Tibial nerve (tissue), 4 donors: ENCODE data around the gene ARHGAP15. TPM values are rescaled to one million over a fixed set of nuclear protein-coding genes. Genes with fewer than 3 reads are reported as not detected.

Experiments used
- DNase-seq, 2 donors: peaks; one replicate each; pipeline ENCODE4 v3.0.0-alpha.2; 2019; ENCODE audit warnings: low spot score in 2 of 2
- H3K27ac ChIP-seq, 4 donors: fragments of 200-600 bp; sonication (generic) in 3 of 4; one replicate each; pipeline ENCODE4 v1.5.1; 2017 to 2019; ENCODE audit warnings: mild to moderate bottlenecking in 1 of 4
- H3K27me3 ChIP-seq, 2 donors: fragments of 200-600 bp; sonication (generic) in 1 of 2; one replicate each; pipeline versions ENCODE4 v1.5.1 to v1.6.0; 2017 to 2019
- H3K36me3 ChIP-seq, 3 donors: fragments of 200-600 bp; sonication (generic); one replicate each; pipeline ENCODE4 v1.5.1; 2018 to 2019
- H3K4me1 ChIP-seq, 4 donors: fragments of 200-600 bp; sonication (generic) in 3 of 4; one replicate each; pipeline ENCODE4 v1.5.1; 2017 to 2019
- H3K4me3 ChIP-seq, 4 donors: fragments of 200-600 bp; sonication (generic) in 3 of 4; one replicate each; pipeline ENCODE4 v1.5.1; 2017 to 2019; ENCODE audit warnings: mild to moderate bottlenecking in 1 of 4, moderate library complexity in 1 of 4
- H3K9me3 ChIP-seq, 4 donors: fragments of 200-600 bp; sonication (generic) in 3 of 4; one replicate each; pipeline ENCODE4 v1.5.1; 2017 to 2019
- CTCF ChIP-seq, 5 experiments: fragments of 200-600 bp in 3 of 5; fragments of 450-650 bp in 2 of 5; sonication (generic) in 3 of 5; IDR thresholded peaks; one replicate each; pipeline ENCODE4 v1.5.1; 2016 to 2019; ENCODE audit warnings: antibody characterized with exemption in 5 of 5, mild to moderate bottlenecking in 3 of 5, moderate library complexity in 2 of 5
- EP300 ChIP-seq, 2 donors: sonication (generic); formaldehyde crosslinking; IDR thresholded peaks; one replicate each; pipeline ENCODE4 v1.6.1; 2017; ENCODE audit warnings: antibody characterized with exemption in 2 of 2, mild to moderate bottlenecking in 1 of 2
- POLR2A ChIP-seq, 2 donors: fragments of 450-650 bp; IDR thresholded peaks; one replicate each; pipeline ENCODE4 v1.6.1; 2017; ENCODE audit warnings: antibody characterized with exemption in 2 of 2, mild to moderate bottlenecking in 2 of 2, moderate library complexity in 2 of 2
- WGBS, 2 donors: methylation state at CpG; one replicate each; pipeline ENCODE4 v1.1.5; 2018; 5-methylcytosine and 5-hydroxymethylcytosine counted together
- total RNA-seq, 4 donors: library from RNA; depleted of rRNA; stranded (reverse); fragments of >200 nt; gene quantifications; one replicate each; pipeline ENCODE4 v1.1.0, GENCODE V29; 2016

Gene ARHGAP15
- total RNA-seq, 4 donors from 2014 or later = 22.6 to 47.4 (median 35.9) TPM

GRCh38 chr2:143579456-143579855 is 450.2 kb downstream of the ARHGAP15 start:
- TF ChIP-seq EP300 (IDR thresholded peaks at IDR 0.05) (no peak), CTCF (IDR thresholded peaks at IDR 0.05) (no peak), POLR2A (IDR thresholded peaks at IDR 0.05) (no peak)
- Histone ChIP-seq H3K27ac (peak overlapping the region in 1 of 4 donors; percentile 81), H3K4me1 (peaks cover 0 to 34% (median 0%) of the 10 kb centered on the region in 4 donors), H3K9me3 (no peaks in the 10 kb centered on the region), H3K27me3 (no peaks in the 10 kb centered on the region), H3K36me3 (no peaks in the 10 kb centered on the region), H3K4me3 (no peak overlapping the region)
- DNase-seq = no peak
- 52 to 55% methylated on average over 4 of the region's 4 CpGs for WGBS, 2 donors

- Histone ChIP-seq H3K36me3 (no peaks in the 10 kb centered on the region), H3K4me1 (peaks cover 0 to 31% (median 0%) of the 10 kb centered on the region in 4 donors), H3K27me3 (no peaks in the 10 kb centered on the region), H3K27ac (peak overlapping the region; percentile 41 to 86 (median 72)), H3K4me3 (peak overlapping the region in 2 of 4 donors; percentile 3 to 10), H3K9me3 (peaks cover 0 to 5% (median 2%) of the 10 kb centered on the region in 4 donors)
- no peak for DNase-seq
- TF ChIP-seq POLR2A (IDR thresholded peaks at IDR 0.05) = no peak
- no peak for TF ChIP-seq EP300 (IDR thresholded peaks at IDR 0.05)
- no peak for TF ChIP-seq CTCF (IDR thresholded peaks at IDR 0.05)
- WGBS, 2 donors = 43 to 48% methylated on average over 2 of the region's 2 CpGs
Measured at GRCh38 chr2:143581134-143581533, 451.9 kb downstream of the ARHGAP15 start.

- peaks cover 0 to 31% (median 0%) of the 10 kb centered on the region in 4 donors for H3K4me1 ChIP-seq
- H3K9me3 ChIP-seq = peaks cover 0 to 15% (median 4%) of the 10 kb centered on the region in 4 donors
- no peaks in the 10 kb centered on the region for H3K36me3 ChIP-seq
- H3K27ac ChIP-seq = peak overlapping the region; percentile 41 to 86 (median 72)
- H3K4me3 ChIP-seq = peak overlapping the region in 2 of 4 donors; percentile 1 to 9
- H3K27me3 ChIP-seq = no peaks in the 10 kb centered on the region
- peak in 1 of 2 donors; percentile 44 for TF ChIP-seq EP300 (IDR thresholded peaks at IDR 0.05)
- peak in 4 of 5 experiments; percentile 25 to 47 (median 40) for TF ChIP-seq CTCF (IDR thresholded peaks at IDR 0.05)
- no peak for TF ChIP-seq POLR2A (IDR thresholded peaks at IDR 0.05)
- WGBS, 2 donors = 39 to 40% methylated on average over 5 of the region's 5 CpGs
- DNase-seq = no peak
Measured at GRCh38 chr2:143582046-143582747, 453.0 kb downstream of the ARHGAP15 start.

GRCh38 chr2:143584936-143585335 is 455.7 kb downstream of the ARHGAP15 start:
- DNase-seq = no peak
- H3K27ac ChIP-seq = peak overlapping the region in 1 of 4 donors; percentile 23
- peaks cover 0 to 26% (median 0%) of the 10 kb centered on the region in 4 donors for H3K4me1 ChIP-seq
- H3K9me3 ChIP-seq = peaks cover 0 to 15% (median 4%) of the 10 kb centered on the region in 4 donors
- no peak overlapping the region for H3K4me3 ChIP-seq
- H3K27me3 ChIP-seq = no peaks in the 10 kb centered on the region
- 29 to 30% methylated on average over 4 of the region's 4 CpGs for WGBS, 2 donors
- no peaks in the 10 kb centered on the region for H3K36me3 ChIP-seq
- TF ChIP-seq CTCF (IDR thresholded peaks at IDR 0.05) (no peak), POLR2A (IDR thresholded peaks at IDR 0.05) (no peak), EP300 (IDR thresholded peaks at IDR 0.05) (no peak)

- no peak for TF ChIP-seq EP300 (IDR thresholded peaks at IDR 0.05)
- no peak for TF ChIP-seq CTCF (IDR thresholded peaks at IDR 0.05)
- TF ChIP-seq POLR2A (IDR thresholded peaks at IDR 0.05) = no peak
- no peaks in the 10 kb centered on the region for H3K36me3 ChIP-seq
Measured at GRCh38 chr2:143586119-143586518, 456.9 kb downstream of the ARHGAP15 start.

More at GRCh38 chr2:143586119-143586518, 456.9 kb downstream of the ARHGAP15 start:
- no peak for DNase-seq
- Histone ChIP-seq H3K27me3 (no peaks in the 10 kb centered on the region), H3K27ac (no peak overlapping the region), H3K9me3 (peaks cover 0 to 15% (median 4%) of the 10 kb centered on the region in 4 donors), H3K4me1 (peaks cover 0 to 19% (median 0%) of the 10 kb centered on the region in 4 donors), H3K4me3 (no peak overlapping the region)
